Trophoblast cell (in vitro differentiated cells and primary cell): ENCODE results near the gene KDM1B.

ENCODE experiments used
- DNase-seq, 2 donors: peaks; one replicate each; pipeline ENCODE4 v3.0.0-alpha.2; 2016
- H2AFZ ChIP-seq: 2 replicates; pipeline ENCODE4 v1.6.1; 2013; ENCODE audit warnings: low read length, moderate library complexity, mild to moderate bottlenecking; ENCODE audit not compliant: insufficient read depth, poor library complexity
- H2AK5ac ChIP-seq: 2 replicates; pipeline ENCODE4 v1.6.1; 2013; ENCODE audit warnings: mild to moderate bottlenecking, low read length
- H2BK120ac ChIP-seq: 2 replicates; pipeline ENCODE4 v1.6.1; 2013; ENCODE audit warnings: low read length, mild to moderate bottlenecking, moderate library complexity; ENCODE audit not compliant: insufficient read depth, poor library complexity
- H2BK12ac ChIP-seq: 2 replicates; pipeline ENCODE4 v1.6.1; 2013; ENCODE audit warnings: mild to moderate bottlenecking, low read length, moderate library complexity
- H2BK5ac ChIP-seq: 2 replicates; pipeline ENCODE4 v1.6.1; 2013; ENCODE audit warnings: low read length, low read depth, moderate library complexity, mild to moderate bottlenecking; ENCODE audit not compliant: poor library complexity
- H3K14ac ChIP-seq: 2 replicates; pipeline ENCODE4 v1.6.1; 2013; ENCODE audit warnings: mild to moderate bottlenecking, low read length
- H3K18ac ChIP-seq: 2 replicates; pipeline ENCODE4 v1.6.1; 2013; ENCODE audit warnings: mild to moderate bottlenecking, low read length
- H3K23ac ChIP-seq: 2 replicates; pipeline ENCODE4 v1.6.1; 2013; ENCODE audit warnings: low read length
- H3K27ac ChIP-seq: 2 replicates; pipeline ENCODE4 v1.5.1; 2013; ENCODE audit warnings: low read depth, mild to moderate bottlenecking, inconsistent platforms, low read length, moderate library complexity
- H3K27me3 ChIP-seq: 2 replicates; pipeline ENCODE4 v1.6.1; 2013; ENCODE audit warnings: inconsistent platforms, mild to moderate bottlenecking, low read length, moderate library complexity; ENCODE audit not compliant: insufficient read depth
- H3K36me3 ChIP-seq, 2 experiments: 1 replicate in 1 of 2; 2 replicates in 1 of 2; pipeline ENCODE4 v1.6.1; 2013; ENCODE audit warnings: low read length in 2 of 2, mild to moderate bottlenecking in 2 of 2, moderate library complexity in 1 of 2; ENCODE audit not compliant: insufficient read depth in 2 of 2, control insufficient read depth in 1 of 2
- H3K4ac ChIP-seq: 2 replicates; pipeline ENCODE4 v1.6.1; 2013; ENCODE audit warnings: low read depth, mild to moderate bottlenecking, low read length, moderate library complexity
- H3K4me1 ChIP-seq, 2 experiments: 1 replicate in 1 of 2; 2 replicates in 1 of 2; pipeline ENCODE4 v1.6.1; 2013; ENCODE audit warnings: low read length in 2 of 2, mild to moderate bottlenecking in 2 of 2, moderate library complexity in 1 of 2; ENCODE audit not compliant: insufficient read depth in 2 of 2, control insufficient read depth in 1 of 2
- H3K4me2 ChIP-seq: 2 replicates; pipeline ENCODE4 v1.6.1; 2013; ENCODE audit warnings: inconsistent platforms, mild to moderate bottlenecking, low read length, moderate library complexity
- H3K4me3 ChIP-seq: 2 replicates; pipeline ENCODE4 v1.5.1; 2013; ENCODE audit warnings: mild to moderate bottlenecking, low read depth, low read length, inconsistent platforms
- H3K79me1 ChIP-seq: one replicate; pipeline ENCODE4 v1.6.1; 2013; ENCODE audit warnings: low read length
- H3K79me2 ChIP-seq: 2 replicates; pipeline ENCODE4 v1.6.1; 2013; ENCODE audit warnings: low read length, mild to moderate bottlenecking; ENCODE audit not compliant: control insufficient read depth, insufficient read depth, poor library complexity
- H3K9ac ChIP-seq: 2 replicates; pipeline ENCODE4 v1.6.1; 2013; ENCODE audit warnings: mild to moderate bottlenecking, low read length
- H3K9me3 ChIP-seq: 2 replicates; pipeline ENCODE4 v1.6.1; 2013; ENCODE audit warnings: low read depth, mild to moderate bottlenecking, control low read depth, inconsistent platforms, low read length; ENCODE audit not compliant: insufficient read depth
- H4K12ac ChIP-seq: 2 replicates; pipeline ENCODE4 v1.6.1; 2013; ENCODE audit warnings: low read depth, mild to moderate bottlenecking, low read length, moderate library complexity
- H4K8ac ChIP-seq: 2 replicates; pipeline ENCODE4 v1.6.1; 2013; ENCODE audit warnings: low read depth, mild to moderate bottlenecking, low read length, moderate library complexity
- H4K91ac ChIP-seq: one replicate; pipeline ENCODE4 v1.6.1; 2013; ENCODE audit warnings: low read depth, mild to moderate bottlenecking, low read length, moderate library complexity
- WGBS: extraction: QIAGEN DNeasy Blood & Tissue Kit; methylation state at CpG from one replicate; pipeline ENCODE4 v1.1.7; 2013; ENCODE audit warnings: missing lambda C conversion rate; ENCODE audit not compliant: insufficient read length, insufficient coverage; ENCODE audit errors: extremely low coverage; 5-methylcytosine and 5-hydroxymethylcytosine counted together

Gene KDM1B

DNA sequence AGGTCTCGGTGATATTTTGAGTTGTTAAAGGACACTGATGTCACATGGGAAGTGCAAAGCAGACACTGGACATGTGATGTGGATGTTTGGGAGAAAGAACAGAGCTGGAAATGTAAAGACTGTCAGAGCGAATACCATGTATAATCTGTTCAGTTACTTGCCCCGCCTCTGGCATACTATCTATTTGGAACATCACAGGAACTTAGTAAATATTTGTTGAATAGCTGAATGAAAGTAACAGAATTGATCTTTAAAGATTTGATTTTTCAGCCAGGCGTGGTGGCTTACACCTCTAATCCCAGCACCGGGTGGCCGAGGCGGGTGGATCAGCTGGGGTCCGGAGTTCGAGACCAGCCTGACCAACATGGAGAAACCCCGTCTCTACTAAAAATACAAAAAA, 19.0 kb upstream of the KDM1B start:
- Histone ChIP-seq H3K23ac (no peak overlapping the region), H3K79me2 (no peaks in the 10 kb centered on the region), H4K91ac (no peak overlapping the region), H3K4me2 (no peak overlapping the region), H3K9me3 (no peaks in the 10 kb centered on the region), H3K79me1 (no peaks in the 10 kb centered on the region), H2BK120ac (no peak overlapping the region), H3K18ac (no peak overlapping the region), H3K4me3 (no peak overlapping the region), H2BK5ac (no peak overlapping the region), H3K27ac (no peak overlapping the region), H3K9ac (no peak overlapping the region), H3K27me3 (no peaks in the 10 kb centered on the region), H3K4me1 (peaks cover 0 to 3% of the 10 kb centered on the region in 2 experiments), H2BK12ac (no peak overlapping the region), H4K8ac (no peak overlapping the region), H3K14ac (no peak overlapping the region), H2AK5ac (no peak overlapping the region), H4K12ac (no peak overlapping the region), H3K4ac (no peak overlapping the region), H2AFZ (no peak overlapping the region), H3K36me3 (peaks cover 7 to 9% of the 10 kb centered on the region in 2 experiments)
- no CpG with 5 or more reads among the region's 10 CpGs for WGBS
- peak in 1 of 2 donors; percentile 70 for DNase-seq

DNA sequence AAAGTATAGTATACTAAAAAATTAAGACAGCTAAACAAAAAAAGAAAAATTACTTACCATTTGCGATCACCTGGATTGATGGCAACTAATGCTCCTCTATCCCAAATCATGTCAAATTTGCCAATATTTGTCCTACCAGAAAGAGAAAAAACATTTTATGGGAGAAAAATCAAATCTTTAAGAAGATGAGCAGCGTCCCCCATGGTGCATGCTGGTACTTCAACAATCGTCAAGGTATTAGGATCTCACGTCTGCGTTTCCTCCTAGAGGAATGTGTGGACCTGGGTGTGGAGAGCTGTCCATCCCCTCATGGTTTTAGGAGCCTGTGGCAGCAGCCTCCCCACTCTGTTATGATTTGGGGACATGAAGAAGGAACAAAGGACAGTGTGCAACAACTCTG, 16.3 kb upstream of the KDM1B start:
- no peak overlapping the region for H3K18ac ChIP-seq
- no CpG with 5 or more reads among the region's 5 CpGs for WGBS
- no peak overlapping the region for H4K12ac ChIP-seq
- no peaks in the 10 kb centered on the region for H3K9me3 ChIP-seq
- no peaks in the 10 kb centered on the region for H3K79me1 ChIP-seq
- H3K4ac ChIP-seq: no peak overlapping the region
- no peak overlapping the region for H3K14ac ChIP-seq
- H2AK5ac ChIP-seq: no peak overlapping the region
- H3K27me3 ChIP-seq: no peaks in the 10 kb centered on the region
- no peak overlapping the region for H4K91ac ChIP-seq
- peaks cover 0 to 3% of the 10 kb centered on the region in 2 experiments for H3K4me1 ChIP-seq
- peaks cover 5 to 10% of the 10 kb centered on the region in 2 experiments for H3K36me3 ChIP-seq
- H4K8ac ChIP-seq: no peak overlapping the region
- H2BK12ac ChIP-seq: no peak overlapping the region
- no peak overlapping the region for H3K4me2 ChIP-seq
- peak in 1 of 2 donors; percentile 42 for DNase-seq
- H3K79me2 ChIP-seq: no peaks in the 10 kb centered on the region
- no peak overlapping the region for H3K23ac ChIP-seq
- H2AFZ ChIP-seq: no peak overlapping the region
- H2BK120ac ChIP-seq: no peak overlapping the region
- H3K27ac ChIP-seq: no peak overlapping the region
- H2BK5ac ChIP-seq: no peak overlapping the region
- H3K4me3 ChIP-seq: no peak overlapping the region
- H3K9ac ChIP-seq: no peak overlapping the region

DNA sequence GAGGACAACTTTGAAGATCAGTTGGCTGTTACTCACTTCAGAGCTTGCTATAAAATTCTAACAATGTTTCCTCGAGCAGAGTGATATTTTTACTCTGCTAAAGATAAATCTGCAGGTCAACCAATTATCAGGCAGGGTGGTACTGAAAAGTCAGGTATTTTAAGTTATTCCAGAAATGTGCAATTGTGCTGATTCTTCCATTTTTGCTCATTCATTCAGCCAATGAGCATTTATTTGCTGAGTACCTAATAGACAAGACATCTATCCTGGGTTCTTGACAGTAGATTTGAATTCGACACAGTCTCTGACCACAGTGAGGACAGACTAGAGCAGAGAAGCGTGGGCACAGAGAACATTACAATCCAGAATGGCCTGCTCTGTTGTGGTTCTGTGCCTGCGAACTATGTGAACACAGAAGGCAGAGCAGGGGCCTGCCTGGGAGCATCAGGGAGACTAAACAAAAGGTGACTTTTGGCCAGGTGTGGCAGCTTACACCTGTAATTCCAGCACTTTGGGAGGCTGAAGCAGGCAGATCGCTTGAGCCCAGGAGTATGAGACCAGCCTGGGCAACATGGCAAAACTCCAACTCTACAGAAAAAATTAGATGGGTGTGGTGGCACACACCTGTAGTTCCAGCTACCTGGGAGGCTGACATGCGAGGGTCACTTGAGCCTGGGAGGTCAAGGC, 15.1 kb upstream of the KDM1B start:
- H3K9ac ChIP-seq: peak overlapping the region; percentile 40
- H2BK120ac ChIP-seq: no peak overlapping the region
- H3K27ac ChIP-seq: no peak overlapping the region
- no peak overlapping the region for H3K4me2 ChIP-seq
- peak in 1 of 2 donors; percentile 66 for DNase-seq
- no peak overlapping the region for H2BK5ac ChIP-seq
- H3K14ac ChIP-seq: no peak overlapping the region
- H4K91ac ChIP-seq: no peak overlapping the region
- no peaks in the 10 kb centered on the region for H3K4me1 ChIP-seq
- H3K4me3 ChIP-seq: no peak overlapping the region
- H2BK12ac ChIP-seq: no peak overlapping the region
- no peaks in the 10 kb centered on the region for H3K79me2 ChIP-seq
- WGBS: no CpG with 5 or more reads among the region's 6 CpGs
- no peak overlapping the region for H2AK5ac ChIP-seq
- no peaks in the 10 kb centered on the region for H3K9me3 ChIP-seq
- H2AFZ ChIP-seq: no peak overlapping the region
- H3K79me1 ChIP-seq: no peaks in the 10 kb centered on the region
- no peak overlapping the region for H4K8ac ChIP-seq
- peaks cover 5 to 10% of the 10 kb centered on the region in 2 experiments for H3K36me3 ChIP-seq
- H3K18ac ChIP-seq: no peak overlapping the region
- H3K27me3 ChIP-seq: no peaks in the 10 kb centered on the region
- no peak overlapping the region for H4K12ac ChIP-seq
- H3K4ac ChIP-seq: no peak overlapping the region
- no peak overlapping the region for H3K23ac ChIP-seq

DNA sequence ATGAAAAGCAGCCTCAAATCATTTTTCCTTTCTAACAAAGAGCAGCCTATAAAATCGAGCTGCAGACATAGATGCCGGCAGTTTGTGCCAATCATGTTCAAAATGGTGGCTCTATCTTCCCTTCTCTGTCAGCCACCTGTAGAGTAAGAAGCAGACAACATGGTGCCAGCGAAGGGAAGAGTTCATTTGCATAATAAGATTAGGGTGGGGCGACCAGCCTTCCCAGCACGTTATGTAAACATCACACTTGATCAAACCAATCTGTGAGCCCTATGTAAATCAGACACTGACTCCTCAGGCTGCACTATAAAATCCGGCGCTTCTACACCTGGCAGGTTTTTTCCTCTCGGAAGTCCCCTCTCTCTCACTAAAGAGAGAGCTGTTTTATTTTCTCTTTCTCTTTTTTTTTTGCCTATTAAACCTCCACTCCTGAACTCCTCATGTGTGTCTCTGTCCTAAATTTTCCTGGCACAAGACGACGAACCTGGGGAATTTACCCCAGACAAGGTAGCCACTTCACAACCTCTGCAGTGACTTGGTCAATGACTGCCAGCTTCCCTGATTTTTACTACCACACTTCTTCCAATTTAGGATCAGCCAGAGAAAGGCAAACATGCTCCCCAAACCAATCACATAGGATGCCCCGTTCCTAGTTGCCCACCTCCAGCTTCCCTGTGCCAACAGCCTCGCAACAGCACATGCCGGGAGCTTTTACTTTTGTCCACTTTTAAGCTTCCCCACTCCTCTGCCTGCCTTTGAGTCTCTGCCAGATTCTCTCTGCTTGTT, 13.2 kb upstream of the KDM1B start:
- Histone ChIP-seq H3K79me2 (no peaks in the 10 kb centered on the region), H3K23ac (no peak overlapping the region), H3K4ac (no peak overlapping the region), H3K27me3 (no peaks in the 10 kb centered on the region), H2BK5ac (no peak overlapping the region), H3K4me2 (no peak overlapping the region), H3K4me1 (no peaks in the 10 kb centered on the region), H4K12ac (no peak overlapping the region), H3K18ac (no peak overlapping the region), H4K91ac (no peak overlapping the region), H3K9me3 (no peaks in the 10 kb centered on the region), H3K4me3 (no peak overlapping the region), H3K27ac (no peak overlapping the region), H2AK5ac (no peak overlapping the region), H3K36me3 (peaks cover 7 to 10% of the 10 kb centered on the region in 2 experiments), H4K8ac (no peak overlapping the region), H2BK120ac (no peak overlapping the region), H3K9ac (no peak overlapping the region), H3K14ac (no peak overlapping the region), H2AFZ (no peak overlapping the region), H3K79me1 (no peaks in the 10 kb centered on the region), H2BK12ac (no peak overlapping the region)
- no CpG with 5 or more reads among the region's 13 CpGs for WGBS
- DNase-seq: no peak
